GM23338 (cell line): ENCODE results near the gene PDE4B. TPM values are rescaled to one million over a fixed set of nuclear protein-coding genes. Genes with fewer than 3 reads are reported as not detected.

ENCODE experiments used
- ATAC-seq: fragments of 200-7000 bp; cut with Tn5 transposase; 3 replicates; pipeline ENCODE4 v1.9.1; 2020
- DNase-seq: peaks from one replicate; pipeline ENCODE4 v3.0.0-alpha.2; 2015; ENCODE audit warnings: low spot score
- H2AFZ ChIP-seq: fragments of 200-600 bp; sonication (generic); 2 replicates; pipeline ENCODE4 v1.8.0; 2016; ENCODE audit warnings: antibody characterized with exemption, mild to moderate bottlenecking, moderate library complexity
- H3F3A ChIP-seq: fragments of 200-600 bp; sonication (generic); replicated peaks from 2 replicates; pipeline ENCODE4 v1.8.0; 2017; ENCODE audit warnings: antibody characterized with exemption, mixed run types, low read depth
- H3K27ac ChIP-seq: fragments of 200-600 bp; sonication (generic); 2 replicates; pipeline ENCODE4 v1.6.1; 2016; ENCODE audit warnings: low read depth
- H3K27me3 ChIP-seq: fragments of 200-600 bp; sonication (generic); 2 replicates; pipeline ENCODE4 v1.8.0; 2016; ENCODE audit warnings: mild to moderate bottlenecking, mixed run types, moderate library complexity; ENCODE audit not compliant: insufficient read depth
- H3K36me3 ChIP-seq: fragments of 200-600 bp; sonication (generic); 2 replicates; pipeline ENCODE4 v1.8.0; 2016; ENCODE audit warnings: mild to moderate bottlenecking; ENCODE audit not compliant: insufficient read depth
- H3K4me1 ChIP-seq: fragments of 200-600 bp; sonication (generic); 2 replicates; pipeline ENCODE4 v1.8.0; 2016; ENCODE audit warnings: mild to moderate bottlenecking, moderate library complexity; ENCODE audit not compliant: insufficient read depth
- H3K4me2 ChIP-seq: fragments of 200-600 bp; sonication (generic); 2 replicates; pipeline ENCODE4 v1.7.1; 2017; ENCODE audit warnings: mixed run types
- H3K4me3 ChIP-seq: fragments of 200-600 bp; sonication (generic); 2 replicates; pipeline ENCODE4 v1.6.1; 2016; ENCODE audit warnings: mixed run types
- H3K79me2 ChIP-seq: fragments of 200-600 bp; sonication (generic); replicated peaks from 2 replicates; pipeline ENCODE4 v1.8.0; 2017; ENCODE audit warnings: mild to moderate bottlenecking; ENCODE audit not compliant: insufficient read depth
- H3K9me2 ChIP-seq: fragments of 200-600 bp; sonication (generic); 2 replicates; pipeline ENCODE4 v1.8.0; 2017; ENCODE audit not compliant: insufficient read depth
- H4K20me1 ChIP-seq: fragments of 200-600 bp; sonication (generic); replicated peaks from 2 replicates; pipeline ENCODE4 v1.8.0; 2017; ENCODE audit warnings: mild to moderate bottlenecking; ENCODE audit not compliant: insufficient read depth
- H3K27ac Mint-ChIP-seq: 2 replicates; pipeline ENCODE4 v1.8.0; 2020; ENCODE audit warnings: inconsistent platforms, mild to moderate bottlenecking, moderate library complexity, mixed read lengths
- H3K27me3 Mint-ChIP-seq: 3 replicates; pipeline ENCODE4 v1.8.0; 2022; ENCODE audit warnings: low read depth, mild to moderate bottlenecking, moderate library complexity, mixed read lengths, inconsistent platforms; ENCODE audit not compliant: insufficient read depth, poor library complexity
- H3K36me3 Mint-ChIP-seq: 3 replicates; pipeline ENCODE4 v1.8.0; 2021; ENCODE audit warnings: low read depth, mild to moderate bottlenecking, inconsistent platforms, moderate library complexity, mixed read lengths
- H3K4me1 Mint-ChIP-seq: 3 replicates; pipeline ENCODE4 v1.8.0; 2020; ENCODE audit warnings: mild to moderate bottlenecking, inconsistent platforms, mixed read lengths
- H3K4me3 Mint-ChIP-seq: 3 replicates; pipeline ENCODE4 v1.8.0; 2021; ENCODE audit warnings: moderate library complexity, mild to moderate bottlenecking, inconsistent platforms, mixed read lengths
- H3K9me3 Mint-ChIP-seq: 3 replicates; pipeline ENCODE4 v1.8.0; 2020; ENCODE audit warnings: moderate library complexity, mild to moderate bottlenecking, inconsistent platforms, mixed read lengths
- CREB1 ChIP-seq: fragments of 250-450 bp; sonication (Bioruptor Pico); IDR thresholded peaks from 2 replicates; pipeline ENCODE4 v1.5.0; 2020; ENCODE audit warnings: low read depth, mild to moderate bottlenecking, moderate library complexity
- CTCF ChIP-seq, 2 experiments: fragments of 200-600 bp in 1 of 2; sonication (generic) in 1 of 2; conservative IDR thresholded peaks; 2 replicates each; pipeline versions ENCODE4 v1.5.1 to v1.6.1; 2016 to 2017; ENCODE audit warnings: antibody characterized with exemption in 2 of 2, low read depth in 2 of 2, mild to moderate bottlenecking in 2 of 2, moderate library complexity in 1 of 2
- ETS1 ChIP-seq: IDR thresholded peaks from 2 replicates; pipeline ENCODE4 v1.6.1; 2016; ENCODE audit warnings: antibody characterized with exemption
- EZH2 ChIP-seq: fragments of 200-600 bp; sonication (generic); IDR thresholded peaks from one replicate; pipeline ENCODE4 v1.8.0; 2017; ENCODE audit warnings: antibody characterized with exemption, mild to moderate bottlenecking, low read depth; ENCODE audit not compliant: unreplicated experiment
- EZH2phosphoT487 ChIP-seq: fragments of 200-600 bp; sonication (generic); IDR thresholded peaks from one replicate; pipeline ENCODE4 v1.8.1; 2018; ENCODE audit warnings: antibody characterized with exemption; ENCODE audit not compliant: unreplicated experiment
- JUNB ChIP-seq: IDR thresholded peaks from one replicate; pipeline ENCODE4 v1.6.1; 2016; ENCODE audit warnings: antibody characterized with exemption; ENCODE audit not compliant: unreplicated experiment
- NANOG ChIP-seq: IDR thresholded peaks from 2 replicates; pipeline ENCODE4 v1.6.1; 2016; ENCODE audit warnings: antibody characterized with exemption, borderline replicate concordance
- POLR2AphosphoS5 ChIP-seq: IDR thresholded peaks from 2 replicates; pipeline ENCODE4 v1.6.1; 2016; ENCODE audit warnings: antibody characterized with exemption, low read depth
- REST ChIP-seq: IDR thresholded peaks from one replicate; pipeline ENCODE4 v1.6.1; 2018; ENCODE audit warnings: antibody characterized with exemption; ENCODE audit not compliant: unreplicated experiment
- STAT1 ChIP-seq: IDR thresholded peaks from one replicate; pipeline ENCODE4 v1.6.1; 2016; ENCODE audit warnings: antibody characterized with exemption; ENCODE audit not compliant: unreplicated experiment
- ZNF114 ChIP-seq: fragments of 250-450 bp; sonication (Bioruptor Pico); IDR thresholded peaks from 2 replicates; pipeline ENCODE4 v1.5.0; 2020; ENCODE audit warnings: mild to moderate bottlenecking, moderate library complexity
- ZNF331 ChIP-seq: fragments of 250-450 bp; sonication (Bioruptor Pico); IDR thresholded peaks from 2 replicates; pipeline ENCODE4 v1.5.0; 2020; ENCODE audit warnings: low read depth, mild to moderate bottlenecking, moderate library complexity
- ZNF462 ChIP-seq: fragments of 250-450 bp; sonication (Bioruptor Pico); IDR thresholded peaks from 2 replicates; pipeline ENCODE4 v1.5.0; 2020; ENCODE audit warnings: mild to moderate bottlenecking, moderate library complexity
- polyA plus RNA-seq: library from polyadenylated mRNA; unstranded; fragments of >200 nt; fragmentation: Nextera tagmentation; extraction: Ambion mirVana; gene quantifications from 2 replicates; pipeline ENCODE4 v1.2.1, GENCODE V29; 2016
- total RNA-seq: library from RNA; depleted of rRNA; stranded (reverse); fragments of >200 nt; shearing (Covaris generic); gene quantifications from 2 replicates; pipeline ENCODE4 v1.2.3, GENCODE V29; 2014

The PDE4B gene
- total and polyA plus RNA-seq, 2 experiments from 2014 or later: 14.0 to 25.6 TPM

GRCh38 chr1:66323958-66324625 lies 531.4 kb downstream of the PDE4B start:
- Mint-ChIP-seq H3K4me3 (no peak overlapping the region), H3K4me1 (peaks cover 8% of the 10 kb centered on the region; the same call in 2 of the 3 replicates), H3K27me3 (no peaks in the 10 kb centered on the region), H3K9me3 (no peaks in the 10 kb centered on the region; the same call in 2 of the 3 replicates), H3K27ac (no peak overlapping the region), H3K36me3 (no peaks in the 10 kb centered on the region)
- DNase-seq: peak; percentile 14
- Histone ChIP-seq H3K79me2 (no peaks in the 10 kb centered on the region), H3K4me1 (peaks cover 14% of the 10 kb centered on the region), H3K4me2 (no peak overlapping the region), H4K20me1 (no peaks in the 10 kb centered on the region), H2AFZ (no peak overlapping the region), H3K36me3 (no peaks in the 10 kb centered on the region), H3K27ac (no peak overlapping the region), H3K27me3 (no peaks in the 10 kb centered on the region), H3K9me2 (peaks cover 9% of the 10 kb centered on the region; the same call in 1 of the 2 replicates), H3F3A (no peaks in the 10 kb centered on the region), H3K4me3 (no peak overlapping the region)
- no peak for TF ChIP-seq ZNF462 (CRISPR knock-in tag)
- no peak for TF ChIP-seq ZNF331 (CRISPR knock-in tag)
- no peak for TF ChIP-seq STAT1
- no peak for TF ChIP-seq ETS1
- TF ChIP-seq JUNB: no peak
- no peak for TF ChIP-seq POLR2AphosphoS5
- TF ChIP-seq CREB1 (CRISPR knock-in tag): no peak
- no peak for TF ChIP-seq CTCF (conservative IDR thresholded peaks at IDR 0.05; ENCODE audit: low read depth in 2 of 2)
- no peak for TF ChIP-seq REST
- no peak for TF ChIP-seq NANOG
- no peak for TF ChIP-seq EZH2phosphoT487
- no peak for TF ChIP-seq EZH2
- no peak for TF ChIP-seq ZNF114 (CRISPR knock-in tag)
- no peak for ATAC-seq
